DMS 273 (cell line): ENCODE measurements around the gene GNAT3.

Source experiments
- DNase-seq: peaks from one replicate; lab custom pipeline; 2025; ENCODE audit not compliant: unreplicated experiment; lab: John Stamatoyannopoulos, UW

GNAT3 gene

GRCh38 chr7:80500325-80500724, 11.5 kb downstream of the GNAT3 start:
- DNase-seq = no peak

- DNase-seq = peak; percentile 13
These were observed 12.4 kb downstream of the GNAT3 start for GRCh38 chr7:80499350-80499953.

GRCh38 chr7:80498481-80499349, 13.1 kb downstream of the GNAT3 start:
- DNase-seq = no peak

- no peak for DNase-seq
These were observed 15.3 kb downstream of the GNAT3 start for GRCh38 chr7:80496586-80496985.

GRCh38 chr7:80493121-80493849, 18.6 kb downstream of the GNAT3 start:
- DNase-seq = no peak

GRCh38 chr7:80491462-80491861, 20.4 kb downstream of the GNAT3 start:
- DNase-seq = no peak

GRCh38 chr7:80488851-80489370, 23.0 kb downstream of the GNAT3 start:
- DNase-seq = no peak

GRCh38 chr7:80488406-80488805, 23.5 kb downstream of the GNAT3 start:
- no peak for DNase-seq

GRCh38 chr7:80485721-80486120, 26.1 kb downstream of the GNAT3 start:
- no peak for DNase-seq

- DNase-seq = no peak
These were observed 28.9 kb downstream of the GNAT3 start for GRCh38 chr7:80482950-80483349.

GRCh38 chr7:80481196-80481884, 30.5 kb downstream of the GNAT3 start:
- no peak for DNase-seq

- no peak for DNase-seq
These were observed 31.3 kb downstream of the GNAT3 start for GRCh38 chr7:80480566-80480965.

- peak; percentile 24 for DNase-seq
These were observed 33.2 kb downstream of the GNAT3 start for GRCh38 chr7:80478683-80479082.

- no peak for DNase-seq
These were observed 35.8 kb downstream of the GNAT3 start for GRCh38 chr7:80476035-80476434.

- no peak for DNase-seq
These were observed 36.5 kb downstream of the GNAT3 start for GRCh38 chr7:80475383-80475782.

GRCh38 chr7:80473751-80474150, 38.1 kb downstream of the GNAT3 start:
- no peak for DNase-seq

GRCh38 chr7:80472491-80473200, 39.2 kb downstream of the GNAT3 start:
- no peak for DNase-seq

- DNase-seq = no peak
These were observed 42.7 kb downstream of the GNAT3 start for GRCh38 chr7:80468931-80469714.

- DNase-seq = peak; percentile 23
These were observed 44.8 kb downstream of the GNAT3 start for GRCh38 chr7:80467069-80467468.

GRCh38 chr7:80466636-80467035, 45.2 kb downstream of the GNAT3 start:
- no peak for DNase-seq
